Colonic mucosa (tissue), 4 donors: ENCODE results near the gene EHD2. TPM values are rescaled to one million over a fixed set of nuclear protein-coding genes. Genes with fewer than 3 reads are reported as not detected.

ENCODE experiments used
- DNase-seq: peaks from one replicate; pipeline ENCODE4 v3.0.0-alpha.2; 2020
- H3K27ac ChIP-seq: fragments of 200-600 bp; one replicate; pipeline ENCODE4 v1.8.0; 2021
- H3K27me3 ChIP-seq: fragments of 200-600 bp; one replicate; pipeline ENCODE4 v1.8.0; 2021
- H3K36me3 ChIP-seq: fragments of 200-600 bp; one replicate; pipeline ENCODE4 v1.8.0; 2021
- H3K4me1 ChIP-seq: fragments of 200-600 bp; one replicate; pipeline ENCODE4 v1.8.0; 2021; ENCODE audit warnings: mild to moderate bottlenecking
- H3K4me3 ChIP-seq: fragments of 200-600 bp; one replicate; pipeline ENCODE4 v1.8.0; 2021
- H3K9ac ChIP-seq, 2 donors: one replicate each; pipeline ENCODE4 v1.7.0; 2013; ENCODE audit warnings: control low read depth in 2 of 2, low read depth in 2 of 2, low read length in 2 of 2
- H3K9me3 ChIP-seq: fragments of 200-600 bp; one replicate; pipeline ENCODE4 v1.8.0; 2021
- CTCF ChIP-seq: fragments of 200-600 bp; IDR thresholded peaks from one replicate; pipeline ENCODE4 v1.8.0; 2022; ENCODE audit warnings: antibody characterized with exemption, mild to moderate bottlenecking
- intact Hi-C: fragments of 100-400 bp; cut with DNase I; formaldehyde crosslinking; loops from one replicate; pipeline ENCODE4 v1.14.1; 2022
- total RNA-seq, 2 donors: library from RNA; stranded (reverse); fragmentation: NEBNext Ultra II Directional in 1 of 2; extraction: Animal tissue kit (Norgen Biotek cat#: 25700) in 1 of 2; gene quantifications; one replicate each; pipeline ENCODE4 v1.2.1, GENCODE V29; 2021
- donor health status: healthy.
- donor health status: DM: no; HTN: no; CAD: no.
- donor health status: DM: no; HTN: no; CAD: no.

The EHD2 gene
- total RNA-seq, 2 donors from 2014 or later, result 10.9 to 33.7 TPM

GRCh38 chr19:47679251-47679900 lies 33.8 kb upstream of the EHD2 start:
- H3K27ac ChIP-seq, result no peak overlapping the region
- intact Hi-C loops, result no loop called here
- H3K36me3 ChIP-seq, result peaks cover 8% of the 10 kb centered on the region
- no peak for DNase-seq
- H3K4me3 ChIP-seq, result no peak overlapping the region
- H3K27me3 ChIP-seq, result no peaks in the 10 kb centered on the region
- no peak overlapping the region for H3K9ac ChIP-seq
- no peaks in the 10 kb centered on the region for H3K4me1 ChIP-seq
- H3K9me3 ChIP-seq, result no peaks in the 10 kb centered on the region
- no peak for TF ChIP-seq CTCF

- peaks cover 8% of the 10 kb centered on the region for H3K36me3 ChIP-seq
- intact Hi-C loops, result no loop called here
- H3K27ac ChIP-seq, result no peak overlapping the region
- H3K9me3 ChIP-seq, result no peaks in the 10 kb centered on the region
- H3K4me3 ChIP-seq, result no peak overlapping the region
- H3K9ac ChIP-seq, result no peak overlapping the region
- no peak for TF ChIP-seq CTCF
- H3K4me1 ChIP-seq, result no peaks in the 10 kb centered on the region
- no peaks in the 10 kb centered on the region for H3K27me3 ChIP-seq
- DNase-seq, result no peak
Observed at GRCh38 chr19:47679922-47680857, 33.0 kb upstream of the EHD2 start.

- intact Hi-C loops, result no loop called here
- Histone ChIP-seq H3K4me1 (no peaks in the 10 kb centered on the region), H3K4me3 (no peak overlapping the region), H3K9me3 (no peaks in the 10 kb centered on the region), H3K27me3 (no peaks in the 10 kb centered on the region), H3K27ac (no peak overlapping the region), H3K36me3 (peaks cover 8% of the 10 kb centered on the region), H3K9ac (no peak overlapping the region)
- no peak for TF ChIP-seq CTCF
- no peak for DNase-seq
Observed at GRCh38 chr19:47680858-47681332, 32.3 kb upstream of the EHD2 start.

GRCh38 chr19:47681388-47681787 lies 31.8 kb upstream of the EHD2 start:
- no peak overlapping the region for H3K4me3 ChIP-seq
- TF ChIP-seq CTCF, result no peak
- H3K27ac ChIP-seq, result no peak overlapping the region
- H3K9ac ChIP-seq, result no peak overlapping the region
- no peaks in the 10 kb centered on the region for H3K27me3 ChIP-seq
- H3K4me1 ChIP-seq, result no peaks in the 10 kb centered on the region
- intact Hi-C loops, result no loop called here
- H3K9me3 ChIP-seq, result no peaks in the 10 kb centered on the region
- no peak for DNase-seq
- H3K36me3 ChIP-seq, result peaks cover 8% of the 10 kb centered on the region

- DNase-seq, result no peak
- Histone ChIP-seq H3K36me3 (peaks cover 8% of the 10 kb centered on the region), H3K27me3 (no peaks in the 10 kb centered on the region), H3K4me1 (no peaks in the 10 kb centered on the region), H3K9ac (no peak overlapping the region), H3K4me3 (no peak overlapping the region), H3K27ac (no peak overlapping the region), H3K9me3 (no peaks in the 10 kb centered on the region)
- no peak for TF ChIP-seq CTCF
- intact Hi-C loops, result no loop called here
Observed at GRCh38 chr19:47681936-47682335, 31.3 kb upstream of the EHD2 start.
